K562 (cell line): Measurements from ENCODE around the gene CALHM4. TPM values are rescaled to one million over a fixed set of nuclear protein-coding genes. Genes with fewer than 3 reads are reported as not detected.

ENCODE experiments used
- CBFA2T3 ChIP-seq: fragments of 450-650 bp; IDR thresholded peaks from 2 replicates; pipeline ENCODE4 v1.6.1; 2017
- CBX1 ChIP-seq: sonication (generic); IDR thresholded peaks from 2 replicates; pipeline ENCODE4 v1.6.1; 2016; ENCODE audit warnings: antibody characterized with exemption, low read depth, mild to moderate bottlenecking
- CC2D1A ChIP-seq: fragments of 450-650 bp; IDR thresholded peaks from 2 replicates; pipeline ENCODE4 v1.6.1; 2017; ENCODE audit warnings: mild to moderate bottlenecking
- CREB1 ChIP-seq, 2 experiments: sonication (generic) in 1 of 2; formaldehyde crosslinking in 1 of 2; IDR thresholded peaks; 2 replicates each; pipeline versions ENCODE4 v1.6.1 to v1.8.0; 2012 to 2022; ENCODE audit warnings: inconsistent platforms in 1 of 2, mild to moderate bottlenecking in 1 of 2, missing genetic modification reagents in 1 of 2, moderate library complexity in 1 of 2
- CREM ChIP-seq: IDR thresholded peaks from 2 replicates; pipeline ENCODE4 v1.6.1; 2014; ENCODE audit warnings: antibody characterized with exemption, low read depth
- DACH1 ChIP-seq: fragments of 450-650 bp; IDR thresholded peaks from 2 replicates; pipeline ENCODE4 v1.6.1; 2018; ENCODE audit not compliant: partially characterized antibody
- DIDO1 ChIP-seq: fragments of 450-650 bp; IDR thresholded peaks from 2 replicates; pipeline ENCODE4 v1.6.1; 2016; ENCODE audit warnings: low read depth, missing biosample characterization, missing genetic modification characterization
- FOXA1 ChIP-seq: fragments of 450-650 bp; IDR thresholded peaks from 2 replicates; pipeline ENCODE4 v1.6.1; 2016; ENCODE audit warnings: mild to moderate bottlenecking, borderline replicate concordance
- FOXJ2 ChIP-seq: fragments of 200-800 bp; sonication (Bioruptor generic); IDR thresholded peaks from 2 replicates; pipeline ENCODE4 v1.6.1; 2016; ENCODE audit warnings: missing genetic modification characterization, missing compliant biosample characterization
- HDAC2 ChIP-seq: fragments of 450-650 bp; IDR thresholded peaks from 2 replicates; pipeline ENCODE4 v1.6.1; 2016; ENCODE audit warnings: mild to moderate bottlenecking
- HDAC6 ChIP-seq: IDR thresholded peaks from 2 replicates; pipeline ENCODE4 v1.6.1; 2012; ENCODE audit warnings: low read depth, mild to moderate bottlenecking, control low read depth, inconsistent platforms, low read length, moderate library complexity
- HMG20B ChIP-seq: fragments of 250-450 bp; sonication (Bioruptor Pico); IDR thresholded peaks from 2 replicates; pipeline ENCODE4 v1.5.0; 2021; ENCODE audit warnings: mild to moderate bottlenecking
- ID3 ChIP-seq, 2 experiments: fragments of 250-450 bp in 1 of 2; fragments of 450-650 bp in 1 of 2; sonication (Bioruptor Pico) in 1 of 2; IDR thresholded peaks; 2 replicates each; pipeline versions ENCODE4 v1.6.1 to v1.8.0; 2016 to 2021; ENCODE audit warnings: mild to moderate bottlenecking in 2 of 2, moderate library complexity in 2 of 2, missing compliant biosample characterization in 1 of 2, missing genetic modification characterization in 1 of 2
- NR2C1 ChIP-seq, 2 experiments: fragments of 450-650 bp; IDR thresholded peaks; 2 replicates each; pipeline ENCODE4 v1.6.1; 2017; ENCODE audit warnings: mild to moderate bottlenecking in 2 of 2, antibody characterized with exemption in 1 of 2, inconsistent platforms in 1 of 2, missing compliant biosample characterization in 1 of 2, missing genetic modification characterization in 1 of 2
- PCBP1 ChIP-seq: fragments of 200-400 bp; formaldehyde crosslinking; IDR thresholded peaks from 2 replicates; pipeline ENCODE4 v1.6.1; 2018; ENCODE audit warnings: mild to moderate bottlenecking, low read depth, low read length; ENCODE audit not compliant: poor library complexity, severe bottlenecking
- PHF21A ChIP-seq: fragments of 450-650 bp; IDR thresholded peaks from 2 replicates; pipeline ENCODE4 v1.6.1; 2017; ENCODE audit warnings: low read depth, borderline replicate concordance
- TCF3 ChIP-seq: sonication (generic); formaldehyde crosslinking; IDR thresholded peaks from 2 replicates; pipeline ENCODE4 v1.4.0; 2020; ENCODE audit warnings: mild to moderate bottlenecking, missing genetic modification reagents
- TRIM24 ChIP-seq, 2 experiments: fragments of 450-650 bp; IDR thresholded peaks; 2 replicates each; pipeline ENCODE4 v1.6.1; 2016
- ZBTB12 ChIP-seq: fragments of 250-450 bp; sonication (Bioruptor Pico); IDR thresholded peaks from 2 replicates; pipeline ENCODE4 v1.4.0; 2020
- ZNF253 ChIP-seq: fragments of 250-450 bp; sonication (Bioruptor Pico); conservative IDR thresholded peaks from 2 replicates; pipeline ENCODE4 v1.6.1; 2021; ENCODE audit warnings: mild to moderate bottlenecking
- ZNF395 ChIP-seq: fragments of 200-800 bp; sonication (Bioruptor generic); IDR thresholded peaks from 2 replicates; pipeline ENCODE4 v1.6.1; 2017; ENCODE audit warnings: missing genetic modification characterization, missing compliant biosample characterization
- ZNF449 ChIP-seq: fragments of 250-450 bp; sonication (Bioruptor Pico); IDR thresholded peaks from 2 replicates; pipeline ENCODE4 v1.8.0; 2022; ENCODE audit warnings: moderate library complexity, mild to moderate bottlenecking, inconsistent platforms
- ZNF644 ChIP-seq: fragments of 200-800 bp; sonication (Bioruptor generic); IDR thresholded peaks from 2 replicates; pipeline ENCODE4 v1.6.1; 2016; ENCODE audit warnings: low read depth, missing genetic modification characterization, missing compliant biosample characterization
- ZNF766 ChIP-seq: fragments of 200-800 bp; sonication (Bioruptor generic); conservative IDR thresholded peaks from 2 replicates; pipeline ENCODE4 v1.6.1; 2016; ENCODE audit warnings: missing genetic modification characterization, missing compliant biosample characterization
- polyA plus RNA-seq, 8 experiments: library from polyadenylated mRNA; depleted of rRNA in 4 of 8; stranded (reverse) in 5 of 8; unstranded in 3 of 8; fragments of >200 nt; fragmentation: Nextera tagmentation in 2 of 8; fragmentation: Illumina TruSeq in 1 of 8; extraction: Ambion mirVana in 2 of 8; extraction: Trizol in 1 of 8; gene quantifications; 2 replicates each; pipeline versions ENCODE4 v1.2.1 to v1.2.3, GENCODE V29; 2011 to 2014; ENCODE audit warnings: inconsistent platforms in 1 of 8, missing spikeins in 1 of 8
- total RNA-seq, 7 experiments: library from RNA; depleted of rRNA in 6 of 7; stranded (reverse); fragments of >200 nt in 6 of 7; fragmentation: Illumina TruSeq in 2 of 7; extraction: Trizol in 2 of 7; gene quantifications; 2 replicates each; pipeline versions ENCODE4 v1.2.1 to v1.2.3, GENCODE V29; 2011 to 2021; ENCODE audit warnings: low replicate concordance in 1 of 7

Gene CALHM4
- total and polyA plus RNA-seq, 9 of the 15 experiments (the other 6 are each of a cell fraction or from before 2014, with no cell fraction given), result not detected

GRCh38 chr6:116570856-116571682 lies 17.5 kb downstream of the CALHM4 start, which contains the start of gene RWDD1 (continued):
- TF ChIP-seq CREM (peak; percentile 87), TCF3 (CRISPR knock-in tag) (peak; percentile 7; the same call in 1 of the 2 replicates), CREB1 (IDR thresholded peaks at IDR 0.05) (peak; percentile 65; the same call in 1 of the 2 replicates), CREB1 (CRISPR knock-in tag; IDR thresholded peaks at IDR 0.05) (peak; percentile 73; the same call in 1 of the 2 replicates), ZNF253 (no peak), PHF21A (peak; percentile 96), HMG20B (CRISPR knock-in tag) (no peak), FOXJ2 (tag) (peak; percentile 60; the same call in 1 of the 2 replicates), DIDO1 (tag) (peak; percentile 90), DACH1 (peak; percentile 98), CBX1 (peak; percentile 71), HDAC6 (0 out of 2 replicates have a peak, but pooled peaks have one; percentile 65), CBFA2T3 (peak; percentile 9; the same call in 1 of the 2 replicates), ZNF766 (CRISPR knock-in tag) (0 out of 2 replicates have a peak, but pooled peaks have one; percentile 55), TRIM24 (IDR thresholded peaks at IDR 0.05) (peak in 1 of 2 experiments; percentile 47; a peak in 1 of 4 replicates), NR2C1 (IDR thresholded peaks at IDR 0.05) (no peak), NR2C1 (tag; IDR thresholded peaks at IDR 0.05) (peak; percentile 53), ZNF395 (CRISPR knock-in tag) (peak; percentile 94), ZBTB12 (CRISPR knock-in tag) (peak; percentile 61), ZNF449 (CRISPR knock-in tag) (no peak), ID3 (CRISPR knock-in tag; IDR thresholded peaks at IDR 0.05) (no peak), ID3 (tag; IDR thresholded peaks at IDR 0.05) (peak; percentile 63; the same call in 1 of the 2 replicates), ZNF644 (tag) (no peak), HDAC2 (peak; percentile 60; the same call in 1 of the 2 replicates), FOXA1 (no peak), CC2D1A (peak; percentile 30; the same call in 1 of the 2 replicates), PCBP1 (peak; percentile 79)
